Endodermal cell (in vitro differentiated cells): ENCODE measurements around the gene ATP1B2. TPM values are rescaled to one million over a fixed set of nuclear protein-coding genes. Genes with fewer than 3 reads are reported as not detected.

Experiments used
- DNase-seq: peaks from one replicate; pipeline ENCODE4 v3.0.0-alpha.2; 2017
- H3K27ac ChIP-seq: 2 replicates; pipeline ENCODE4 v1.5.1; 2013; ENCODE audit warnings: mild to moderate bottlenecking, low read depth, low read length, moderate library complexity
- H3K27me3 ChIP-seq: 2 replicates; pipeline ENCODE4 v1.6.1; 2013; ENCODE audit warnings: mild to moderate bottlenecking, low read length, moderate library complexity; ENCODE audit not compliant: insufficient read depth, control insufficient read depth, poor library complexity, severe bottlenecking
- H3K36me3 ChIP-seq: 2 replicates; pipeline ENCODE4 v1.7.0; 2013; ENCODE audit warnings: mild to moderate bottlenecking, low read length, moderate library complexity; ENCODE audit not compliant: control insufficient read depth, insufficient read depth
- H3K4me1 ChIP-seq: one replicate; pipeline ENCODE4 v1.7.0; 2013; ENCODE audit warnings: low read length; ENCODE audit not compliant: control insufficient read depth, insufficient read depth
- H3K4me3 ChIP-seq: 2 replicates; pipeline ENCODE4 v1.5.1; 2013; ENCODE audit warnings: mild to moderate bottlenecking, low read length, moderate library complexity
- H3K9ac ChIP-seq: 2 replicates; pipeline ENCODE4 v1.6.1; 2013; ENCODE audit warnings: mild to moderate bottlenecking, low read length, moderate library complexity; ENCODE audit not compliant: poor library complexity, severe bottlenecking; ENCODE audit errors: extremely low read depth
- H3K9me3 ChIP-seq: 2 replicates; pipeline ENCODE4 v1.6.1; 2013; ENCODE audit warnings: mild to moderate bottlenecking, low read length, moderate library complexity; ENCODE audit not compliant: control insufficient read depth
- H3K27ac Mint-ChIP-seq: 2 replicates; pipeline ENCODE4 v1.8.0; 2020; ENCODE audit warnings: mixed read lengths
- H3K27me3 Mint-ChIP-seq: 2 replicates; pipeline ENCODE4 v1.8.0; 2021; ENCODE audit warnings: mild to moderate bottlenecking, mixed read lengths; ENCODE audit not compliant: insufficient read depth
- H3K36me3 Mint-ChIP-seq: 2 replicates; pipeline ENCODE4 v1.8.0; 2020; ENCODE audit warnings: low read depth, mixed read lengths
- H3K4me1 Mint-ChIP-seq: 2 replicates; pipeline ENCODE4 v1.8.0; 2020; ENCODE audit warnings: mixed read lengths
- H3K4me3 Mint-ChIP-seq: 2 replicates; pipeline ENCODE4 v1.8.0; 2020; ENCODE audit warnings: mild to moderate bottlenecking, moderate library complexity, mixed read lengths
- H3K9me3 Mint-ChIP-seq: 2 replicates; pipeline ENCODE4 v1.8.0; 2020; ENCODE audit warnings: mild to moderate bottlenecking, mixed read lengths
- CTCF ChIP-seq: fragments of 200-600 bp; sonication (generic); conservative IDR thresholded peaks from 2 replicates; pipeline ENCODE4 v1.5.0; 2021; ENCODE audit warnings: antibody characterized with exemption, mild to moderate bottlenecking
- WGBS, 2 experiments: methylation state at CpG; one replicate each; pipeline versions ENCODE4 v1.1.5 to v1.1.7; 2013; ENCODE audit warnings: missing lambda C conversion rate in 2 of 2, mixed read lengths in 1 of 2; ENCODE audit not compliant: insufficient coverage in 1 of 2, insufficient read length in 1 of 2; 5-methylcytosine and 5-hydroxymethylcytosine counted together
- total RNA-seq, 2 donors: library from RNA; stranded (reverse); fragmentation: NEBNext Ultra II Directional in 1 of 2; extraction: Animal tissue kit (Norgen Biotek cat#: 25700) in 1 of 2; gene quantifications; 2 replicates in 1 of 2; 3 replicates in 1 of 2; pipeline ENCODE4 v1.2.1, GENCODE V29; 2021

Gene ATP1B2
- total RNA-seq, 2 donors from 2014 or later, result 6.4 to 7.5 TPM

- Mint-ChIP-seq H3K27me3 (no peaks in the 10 kb centered on the region), H3K36me3 (peaks cover 16% of the 10 kb centered on the region), H3K4me1 (peaks cover 19% of the 10 kb centered on the region), H3K4me3 (peak overlapping the region; percentile 85), H3K9me3 (no peaks in the 10 kb centered on the region), H3K27ac (peak overlapping the region; percentile 100)
- no peaks in the 10 kb centered on the region for H3K9me3 ChIP-seq
- 75 to 82% methylated on average over 10 to 15 of the region's 15 CpGs for WGBS, 2 experiments
- H3K27me3 ChIP-seq, result no peaks in the 10 kb centered on the region
- no peaks in the 10 kb centered on the region for H3K4me1 ChIP-seq
- H3K36me3 ChIP-seq, result peaks cover 10% of the 10 kb centered on the region
- no peak for DNase-seq
- peak overlapping the region; percentile 100 for H3K27ac ChIP-seq
- H3K9ac ChIP-seq, result peak overlapping the region; percentile 97
- H3K4me3 ChIP-seq, result peak overlapping the region; percentile 98
- TF ChIP-seq CTCF, result no peak
Measured at GRCh38 chr17:7684851-7685532, 34.3 kb downstream of the ATP1B2 start.

- peaks cover 20% of the 10 kb centered on the region for H3K36me3 Mint-ChIP-seq
- peaks cover 19% of the 10 kb centered on the region for H3K4me1 Mint-ChIP-seq
- Histone ChIP-seq H3K4me1 (no peaks in the 10 kb centered on the region), H3K36me3 (peaks cover 10% of the 10 kb centered on the region), H3K4me3 (peak overlapping the region; percentile 98), H3K27me3 (no peaks in the 10 kb centered on the region), H3K9me3 (no peaks in the 10 kb centered on the region), H3K27ac (peak overlapping the region; percentile 100), H3K9ac (peak overlapping the region; percentile 97)
- H3K9me3 Mint-ChIP-seq, result no peaks in the 10 kb centered on the region
- H3K4me3 Mint-ChIP-seq, result peak overlapping the region; percentile 85
- TF ChIP-seq CTCF, result no peak
- WGBS, 2 experiments, result 6 to 12% methylated on average over 30 to 44 of the region's 44 CpGs
- DNase-seq, result peak; percentile 97
- peak overlapping the region; percentile 100 for H3K27ac Mint-ChIP-seq
- H3K27me3 Mint-ChIP-seq, result no peaks in the 10 kb centered on the region
Measured at GRCh38 chr17:7685533-7686221, 35.0 kb downstream of the ATP1B2 start.

GRCh38 chr17:7686222-7687071 lies 35.7 kb downstream of the ATP1B2 start:
- WGBS, 2 experiments, result 0% methylated on average over 12 to 30 of the region's 30 CpGs
- peak overlapping the region; percentile 97 for H3K9ac ChIP-seq
- peak overlapping the region; percentile 85 for H3K4me3 Mint-ChIP-seq

More at GRCh38 chr17:7686222-7687071, 35.7 kb downstream of the ATP1B2 start:
- peak overlapping the region; percentile 100 for H3K27ac Mint-ChIP-seq
- H3K4me1 Mint-ChIP-seq, result peaks cover 19% of the 10 kb centered on the region
- H3K9me3 Mint-ChIP-seq, result no peaks in the 10 kb centered on the region
- TF ChIP-seq CTCF, result no peak
- Histone ChIP-seq H3K9me3 (no peaks in the 10 kb centered on the region), H3K27ac (peak overlapping the region; percentile 100), H3K4me1 (no peaks in the 10 kb centered on the region), H3K4me3 (peak overlapping the region; percentile 98), H3K27me3 (no peaks in the 10 kb centered on the region), H3K36me3 (peaks cover 10% of the 10 kb centered on the region)
- H3K27me3 Mint-ChIP-seq, result no peaks in the 10 kb centered on the region
- H3K36me3 Mint-ChIP-seq, result peaks cover 23% of the 10 kb centered on the region
- DNase-seq, result peak; percentile 93
